Neural cell (in vitro differentiated cells): ENCODE data around the gene ATP5MG.

Experiments
- CTCF ChIP-seq: fragments of 450-650 bp; IDR thresholded peaks from 2 replicates; pipeline ENCODE4 v1.5.1; 2014; ENCODE audit warnings: antibody characterized with exemption, mild to moderate bottlenecking, moderate library complexity; ENCODE audit not compliant: poor library complexity, severe bottlenecking
- EZH2 ChIP-seq: fragments of 200-600, 300-800 bp; shearing (Covaris generic), sonication (generic); IDR thresholded peaks from 2 replicates; pipeline ENCODE4 v1.6.1; 2014; ENCODE audit warnings: antibody characterized with exemption, low read length, borderline replicate concordance, mild to moderate bottlenecking; ENCODE audit not compliant: insufficient read depth, poor library complexity, severe bottlenecking
- MXI1 ChIP-seq: fragments of 450-650 bp; conservative IDR thresholded peaks from 2 replicates; pipeline ENCODE4 v1.6.1; 2014; ENCODE audit warnings: antibody characterized with exemption, mild to moderate bottlenecking; ENCODE audit not compliant: poor library complexity, severe bottlenecking
- REST ChIP-seq: IDR thresholded peaks from 2 replicates; pipeline ENCODE4 v1.6.1; 2012; ENCODE audit warnings: borderline replicate concordance

- TF ChIP-seq CTCF: no peak
- no peak for TF ChIP-seq EZH2
- TF ChIP-seq REST: peak; percentile 46
- peak; percentile 85 for TF ChIP-seq MXI1
Observed at GRCh38 chr11:118401151-118401879, at the start of gene ATP5MG.
